Heart right ventricle (tissue), 16 donors: ENCODE results near the gene PIGA. TPM values are rescaled to one million over a fixed set of nuclear protein-coding genes. Genes with fewer than 3 reads are reported as not detected.

ENCODE experiments used
- ATAC-seq, 8 donors: fragments of 200-7000 bp; cut with Tn5 transposase; one replicate each; pipeline ENCODE4 v1.9.1; 2020; ENCODE audit warnings: mild to moderate bottlenecking in 8 of 8, moderate library complexity in 8 of 8, moderate number of reproducible peaks in 1 of 8
- DNase-seq, 2 donors: peaks; one replicate each; pipeline ENCODE4 v3.0.0-alpha.2; 2020
- H3K27ac ChIP-seq, 10 donors: fragments of 200-600 bp; sonication (generic) in 2 of 10; one replicate each; pipeline versions ENCODE4 v1.5.0 to v1.8.0; 2020 to 2022; ENCODE audit warnings: mild to moderate bottlenecking in 3 of 10
- H3K27me3 ChIP-seq, 7 donors: fragments of 200-600 bp; one replicate each; pipeline ENCODE4 v1.8.0; 2021 to 2022; ENCODE audit warnings: mild to moderate bottlenecking in 2 of 7
- H3K36me3 ChIP-seq, 9 donors: fragments of 200-600 bp; sonication (generic) in 1 of 9; one replicate each; pipeline versions ENCODE4 v1.5.0 to v1.8.0; 2020 to 2022; ENCODE audit warnings: mild to moderate bottlenecking in 2 of 9
- H3K4me1 ChIP-seq, 9 donors: fragments of 200-600 bp; sonication (generic) in 1 of 9; one replicate each; pipeline versions ENCODE4 v1.5.0 to v1.8.0; 2020 to 2022; ENCODE audit warnings: mild to moderate bottlenecking in 4 of 9
- H3K4me3 ChIP-seq, 10 donors: fragments of 200-600 bp; sonication (generic) in 2 of 10; one replicate each; pipeline versions ENCODE4 v1.5.0 to v1.8.0; 2020 to 2022; ENCODE audit warnings: mild to moderate bottlenecking in 7 of 10, moderate library complexity in 2 of 10
- H3K9me3 ChIP-seq, 11 donors: fragments of 200-600 bp in 10 of 11; sonication (generic) in 2 of 11; one replicate each; pipeline versions ENCODE4 v1.5.0 to v1.8.0; 2013 to 2022; ENCODE audit warnings: mild to moderate bottlenecking in 2 of 11, control low read depth in 1 of 11, moderate library complexity in 1 of 11
- WGBS, 2 donors: extraction: QIAGEN DNeasy Blood & Tissue Kit; methylation state at CpG; one replicate each; pipeline ENCODE4 v1.1.7; 2013; ENCODE audit warnings: inconsistent platforms in 1 of 2; 5-methylcytosine and 5-hydroxymethylcytosine counted together
- intact Hi-C, 10 donors: fragments of 100-400 bp; cut with DNase I; formaldehyde crosslinking; loops; one replicate each; pipeline versions ENCODE4 v1.11.1 to v1.14.2; 2022
- polyA plus RNA-seq, 2 donors: library from polyadenylated mRNA; stranded (reverse); fragments of 200-250 nt; gene quantifications; one replicate each; pipeline ENCODE4 v1.2.3, GENCODE V29; 2013
- total RNA-seq, 10 donors: library from RNA; stranded (reverse); fragmentation: NEBNext Ultra II Directional in 3 of 10; extraction: Animal tissue kit (Norgen Biotek cat#: 25700) in 3 of 10; gene quantifications; one replicate each; pipeline versions ENCODE4 v1.2.1 to v1.2.4, GENCODE V29; 2021 to 2023
- TF ChIP-seq, protein P1 (sequence below), 9 donors: fragments of 200-600 bp; sonication (generic) in 2 of 9; IDR thresholded peaks; one replicate each; pipeline versions ENCODE4 v1.5.0 to v1.8.0; 2021 to 2022; ENCODE audit warnings: antibody characterized with exemption in 9 of 9, mild to moderate bottlenecking in 5 of 9, moderate library complexity in 1 of 9
- donor health status: Arrhythmogenic right ventricular cardiomyopathy.
- donor health status: ischemic (EF 13 %, LVEDD 7.1; RV severe dilation, severe dysfunction).
- donor health status: healthy with polysubstance abuse.
- donor health status: DM: no; HTN: yes; CAD: no.
- donor health status: DM: no; HTN: no; CAD: no.
- donor health status: ischemic (EF 25% LVEDD 6.9; RV normal size, moderate dysfunction).
- donor health status: ischemic (EF 25% LVEDD 5.7; RV mildly dilated, moderate dysfunction).
- donor health status: healthy.
- donor health status: DM: yes; HTN: yes; CAD: no.
- donor health status: Ischemic cardiomyopathy.
- donor health status: ischemic (EF 35%, LVEDD 5.7; RV mildly dilated, moderate dysfunction).
- donor health status: nonischemic (EF 11% LVEDD 7.7; RV severe dilation, severe dysfunction).
- donor health status: DM: yes; HTN: yes; CAD: no.
- donor health status: PGD.
- donor health status: ischemic (EF 29% LVEDD 5.4; RV normal size, mild dysfunction).
- donor health status: nonischemic (EF 23%, LVEDD 6.1; RV moderate dilation, normal function).

The PIGA gene
- total and polyA plus RNA-seq, 12 donors: 3.1 to 7.3 (median 4.9) TPM

DNA sequence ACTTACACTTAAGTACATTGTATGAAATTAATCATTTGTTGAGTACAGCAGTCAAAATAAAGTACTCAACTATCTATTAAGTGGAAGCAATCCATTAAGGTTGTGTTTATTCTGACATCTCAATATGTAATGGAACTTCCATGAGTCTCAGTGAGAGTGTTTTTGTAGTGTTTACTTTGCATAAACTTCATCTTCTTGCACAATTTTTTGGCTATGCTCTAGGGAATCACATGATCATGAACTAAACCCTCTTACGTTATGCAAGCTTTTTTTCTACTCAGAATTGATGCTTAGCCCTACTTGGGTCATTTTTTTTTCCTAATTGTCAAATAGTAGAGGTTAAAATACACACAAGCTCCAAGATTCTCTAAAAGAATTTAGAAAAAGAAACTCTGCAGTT lies 21.1 kb upstream of the PIGA start:
- peaks cover 0 to 6% (median 0%) of the 10 kb centered on the region in 9 donors for H3K4me1 ChIP-seq
- intact Hi-C loops: loop anchor here in 2 of 10 donors (10.0 kb wide), 2 partner anchors 58 to 98 kb away; no protein-coding TSS in a partner anchor
- TF ChIP-seq, protein P1, sequence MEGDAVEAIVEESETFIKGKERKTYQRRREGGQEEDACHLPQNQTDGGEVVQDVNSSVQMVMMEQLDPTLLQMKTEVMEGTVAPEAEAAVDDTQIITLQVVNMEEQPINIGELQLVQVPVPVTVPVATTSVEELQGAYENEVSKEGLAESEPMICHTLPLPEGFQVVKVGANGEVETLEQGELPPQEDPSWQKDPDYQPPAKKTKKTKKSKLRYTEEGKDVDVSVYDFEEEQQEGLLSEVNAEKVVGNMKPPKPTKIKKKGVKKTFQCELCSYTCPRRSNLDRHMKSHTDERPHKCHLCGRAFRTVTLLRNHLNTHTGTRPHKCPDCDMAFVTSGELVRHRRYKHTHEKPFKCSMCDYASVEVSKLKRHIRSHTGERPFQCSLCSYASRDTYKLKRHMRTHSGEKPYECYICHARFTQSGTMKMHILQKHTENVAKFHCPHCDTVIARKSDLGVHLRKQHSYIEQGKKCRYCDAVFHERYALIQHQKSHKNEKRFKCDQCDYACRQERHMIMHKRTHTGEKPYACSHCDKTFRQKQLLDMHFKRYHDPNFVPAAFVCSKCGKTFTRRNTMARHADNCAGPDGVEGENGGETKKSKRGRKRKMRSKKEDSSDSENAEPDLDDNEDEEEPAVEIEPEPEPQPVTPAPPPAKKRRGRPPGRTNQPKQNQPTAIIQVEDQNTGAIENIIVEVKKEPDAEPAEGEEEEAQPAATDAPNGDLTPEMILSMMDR (IDR thresholded peaks at IDR 0.05): no peak
- no peaks in the 10 kb centered on the region for H3K9me3 ChIP-seq
- DNase-seq (no peak), ATAC-seq (peak in 4 of 8 donors; percentile 33 to 55 (median 50))
- WGBS, 2 donors: 41 to 78% methylated on average over 1 of the region's 1 CpG
- H3K27me3 ChIP-seq: peaks cover 0 to 26% (median 0%) of the 10 kb centered on the region in 7 donors
- peaks cover 0 to 5% (median 0%) of the 10 kb centered on the region in 9 donors for H3K36me3 ChIP-seq
- no peak overlapping the region for H3K27ac ChIP-seq
- H3K4me3 ChIP-seq: no peak overlapping the region

DNA sequence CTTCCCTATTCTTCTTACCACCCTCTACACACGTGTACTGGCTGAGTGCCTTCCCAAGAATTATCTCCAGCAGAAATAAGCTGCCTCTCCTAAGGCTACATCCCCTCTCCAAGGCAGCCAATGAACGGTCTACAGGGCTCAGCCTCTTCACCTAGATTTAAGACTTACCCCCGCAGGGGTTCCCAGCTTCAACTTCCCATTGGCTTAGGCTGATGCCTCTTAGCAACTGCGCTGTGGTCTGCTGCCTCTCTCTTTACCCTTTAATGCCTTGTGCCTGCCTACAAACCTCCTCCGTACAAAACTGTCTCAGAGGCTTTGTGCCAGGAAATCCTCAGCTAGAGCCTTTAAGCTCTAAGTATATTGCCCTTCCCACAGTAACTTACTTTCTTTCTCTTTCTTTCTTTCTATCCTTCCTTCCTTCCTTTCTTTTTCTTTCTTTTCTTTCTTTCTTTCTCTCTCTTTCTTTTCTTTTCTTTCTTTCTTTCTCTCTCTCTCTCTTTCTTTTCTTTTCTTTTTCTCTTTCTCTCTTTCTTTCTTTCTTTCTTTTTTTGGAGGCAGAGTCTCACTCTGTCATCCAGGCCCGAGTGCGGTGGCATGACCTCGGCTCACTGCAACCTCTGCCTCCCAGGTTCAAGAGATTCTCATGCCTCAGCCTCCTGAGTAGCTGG lies 15.1 kb upstream of the PIGA start:
- Histone ChIP-seq H3K4me3 (no peak overlapping the region), H3K27me3 (peaks cover 0 to 27% (median 0%) of the 10 kb centered on the region in 7 donors), H3K36me3 (peaks cover 0 to 18% (median 0%) of the 10 kb centered on the region in 9 donors), H3K9me3 (no peaks in the 10 kb centered on the region), H3K27ac (no peak overlapping the region), H3K4me1 (peaks cover 0 to 3% (median 0%) of the 10 kb centered on the region in 9 donors)
- TF ChIP-seq, protein P1 (IDR thresholded peaks at IDR 0.05): no peak
- ATAC-seq: no peak
- DNase-seq: no peak
- intact Hi-C loops: loop anchor here in 3 of 10 donors (5.0 to 10.0 kb wide), 3 partner anchors 64 to 117 kb away; no protein-coding TSS in a partner anchor
- 70 to 84% methylated on average over 8 of the region's 8 CpGs for WGBS, 2 donors

DNA sequence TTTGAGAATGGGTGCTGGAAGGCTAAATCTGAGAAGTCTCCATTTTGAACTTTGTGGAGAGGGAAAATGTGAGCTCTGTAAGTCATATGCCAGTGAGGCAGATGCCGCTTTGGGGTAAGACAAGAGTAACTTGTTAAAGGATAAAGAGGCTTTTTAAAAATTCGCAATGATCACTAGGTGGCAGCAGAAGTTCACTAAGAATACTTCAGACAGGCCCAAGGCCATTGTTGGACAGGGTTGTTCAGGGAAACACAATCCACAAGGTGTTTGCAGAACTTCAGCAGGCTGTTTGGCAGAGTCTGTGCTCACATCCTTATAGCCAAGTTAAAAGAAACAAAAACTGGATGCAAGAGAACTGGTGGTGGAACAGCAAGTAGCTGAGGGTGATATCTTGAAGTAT lies 13.7 kb upstream of the PIGA start:
- DNase-seq (peak in 1 of 2 donors; percentile 32), ATAC-seq (peak; percentile 67 to 89 (median 72))
- Histone ChIP-seq H3K27ac (no peak overlapping the region), H3K36me3 (peaks cover 0 to 22% (median 0%) of the 10 kb centered on the region in 9 donors), H3K27me3 (peaks cover 0 to 33% (median 0%) of the 10 kb centered on the region in 7 donors), H3K4me3 (no peak overlapping the region), H3K9me3 (no peaks in the 10 kb centered on the region), H3K4me1 (peaks cover 0 to 3% (median 0%) of the 10 kb centered on the region in 9 donors)
- WGBS, 2 donors: 18 to 30% methylated on average over 2 of the region's 2 CpGs
- intact Hi-C loops: loop anchor here in 8 of 10 donors (2.0 to 10.0 kb wide), 8 partner anchors 46 to 296 kb away; no protein-coding TSS in a partner anchor
- TF ChIP-seq, protein P1 (IDR thresholded peaks at IDR 0.05): peak; percentile 9 to 64 (median 58)

DNA sequence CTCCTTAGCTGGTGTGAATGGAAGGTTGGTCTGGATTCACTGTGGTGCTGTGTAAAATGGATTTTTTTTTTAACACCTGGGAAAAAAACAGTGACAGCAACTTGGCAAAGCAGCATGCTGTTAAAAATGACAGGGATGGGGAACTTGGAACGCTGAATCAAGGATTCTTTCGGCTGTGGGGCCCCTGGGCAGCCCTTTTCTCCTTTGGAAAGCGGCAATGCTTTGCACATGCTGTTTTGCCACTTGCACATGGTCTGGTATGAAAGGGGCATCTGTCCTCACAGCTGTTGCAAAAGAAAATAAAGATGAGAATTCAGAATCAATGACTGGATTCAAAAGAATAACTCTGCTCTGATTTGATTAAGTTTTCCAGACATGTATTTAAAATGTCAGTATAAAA lies 10.7 kb upstream of the PIGA start:
- no peak for DNase-seq
- H3K4me3 ChIP-seq: no peak overlapping the region
- no peak overlapping the region for H3K27ac ChIP-seq
- peaks cover 0 to 52% (median 0%) of the 10 kb centered on the region in 7 donors for H3K27me3 ChIP-seq
- intact Hi-C loops: loop anchor here in 7 of 10 donors (5.0 to 10.0 kb wide), 7 partner anchors 49 to 299 kb away; no protein-coding TSS in a partner anchor
- WGBS, 2 donors: 76 to 80% methylated on average over 3 of the region's 3 CpGs
- H3K4me1 ChIP-seq: peaks cover 0 to 3% (median 0%) of the 10 kb centered on the region in 9 donors
- no peak for ATAC-seq
- H3K36me3 ChIP-seq: peaks cover 0 to 17% (median 0%) of the 10 kb centered on the region in 9 donors
- H3K9me3 ChIP-seq: no peaks in the 10 kb centered on the region
- TF ChIP-seq, protein P1 (IDR thresholded peaks at IDR 0.05): no peak
